H9 (cell line): ENCODE results near the gene STK32B. TPM values are rescaled to one million over a fixed set of nuclear protein-coding genes. Genes with fewer than 3 reads are reported as not detected.
"Not testable (repeated sequence)": the region's sequence is repeated elsewhere in the genome, so short reads cannot be mapped to it uniquely, and the experiment has no call there.

Experiments used
- DNase-seq: peaks from one replicate; pipeline ENCODE4 v3.0.0-alpha.2; 2017
- H2AFZ ChIP-seq: one replicate; pipeline ENCODE4 v1.6.1; 2013; ENCODE audit warnings: mild to moderate bottlenecking, low read length, control low read depth, moderate library complexity
- H2AK5ac ChIP-seq: 2 replicates; pipeline ENCODE4 v1.6.1; 2013; ENCODE audit warnings: low read length, control low read depth, mixed read lengths; ENCODE audit not compliant: insufficient read length
- H2BK120ac ChIP-seq: one replicate; pipeline ENCODE4 v1.6.1; 2013; ENCODE audit warnings: low read depth, mild to moderate bottlenecking, low read length, control low read depth, inconsistent platforms; ENCODE audit not compliant: poor library complexity, severe bottlenecking
- H2BK12ac ChIP-seq: 2 replicates; pipeline ENCODE4 v1.6.1; 2013; ENCODE audit warnings: low read length, control low read depth, mixed read lengths, low read depth; ENCODE audit not compliant: insufficient read length
- H2BK15ac ChIP-seq: 2 replicates; pipeline ENCODE4 v1.6.1; 2013; ENCODE audit warnings: low read depth, low read length, control low read depth
- H2BK20ac ChIP-seq: one replicate; pipeline ENCODE4 v1.6.1; 2013; ENCODE audit warnings: low read depth, mild to moderate bottlenecking, low read length, control low read depth, inconsistent platforms; ENCODE audit not compliant: poor library complexity, severe bottlenecking
- H2BK5ac ChIP-seq: 2 replicates; pipeline ENCODE4 v1.6.1; 2013; ENCODE audit warnings: low read length, control low read depth, mixed read lengths; ENCODE audit not compliant: insufficient read length
- H3K14ac ChIP-seq: 2 replicates; pipeline ENCODE4 v1.6.1; 2013; ENCODE audit warnings: low read length, control low read depth; ENCODE audit not compliant: insufficient read depth
- H3K18ac ChIP-seq: 2 replicates; pipeline ENCODE4 v1.6.1; 2013; ENCODE audit warnings: low read depth, mild to moderate bottlenecking, mixed read lengths, low read length, control low read depth; ENCODE audit not compliant: insufficient read length
- H3K23ac ChIP-seq: 2 replicates; pipeline ENCODE4 v1.6.1; 2013; ENCODE audit warnings: low read length, control low read depth, mixed read lengths, low read depth; ENCODE audit not compliant: insufficient read length
- H3K23me2 ChIP-seq: 2 replicates; pipeline ENCODE4 v1.6.1; 2013; ENCODE audit warnings: low read depth, mild to moderate bottlenecking, mixed read lengths, low read length, control low read depth; ENCODE audit not compliant: insufficient read length, poor library complexity, severe bottlenecking
- H3K27ac ChIP-seq: 2 replicates; pipeline ENCODE4 v1.5.1; 2013; ENCODE audit warnings: low read length, control low read depth, mixed read lengths, low read depth; ENCODE audit not compliant: insufficient read length
- H3K27me3 ChIP-seq: 2 replicates; pipeline ENCODE4 v1.6.1; 2013; ENCODE audit warnings: low read length, control low read depth, inconsistent platforms; ENCODE audit not compliant: insufficient read depth
- H3K4ac ChIP-seq: 2 replicates; pipeline ENCODE4 v1.6.1; 2013; ENCODE audit warnings: low read depth, mild to moderate bottlenecking, control low read depth, inconsistent platforms, low read length, moderate library complexity
- H3K4me1 ChIP-seq: 2 replicates; pipeline ENCODE4 v1.6.1; 2013; ENCODE audit warnings: low read length, control low read depth, inconsistent platforms; ENCODE audit not compliant: insufficient read depth
- H3K4me2 ChIP-seq: 2 replicates; pipeline ENCODE4 v1.6.1; 2013; ENCODE audit warnings: low read length, control low read depth, mixed read lengths; ENCODE audit not compliant: insufficient read length, insufficient read depth
- H3K56ac ChIP-seq: 2 replicates; pipeline ENCODE4 v1.6.1; 2013; ENCODE audit warnings: low read depth, mild to moderate bottlenecking, mixed read lengths, low read length, control low read depth; ENCODE audit not compliant: insufficient read length
- H3K79me1 ChIP-seq: 2 replicates; pipeline ENCODE4 v1.6.1; 2013; ENCODE audit warnings: low read depth, mild to moderate bottlenecking, moderate library complexity, low read length, control low read depth, inconsistent platforms; ENCODE audit not compliant: insufficient read depth, poor library complexity, severe bottlenecking
- H3K79me2 ChIP-seq: 2 replicates; pipeline ENCODE4 v1.6.1; 2013; ENCODE audit warnings: low read length, control low read depth, inconsistent platforms; ENCODE audit not compliant: insufficient read depth
- H3K9ac ChIP-seq: 2 replicates; pipeline ENCODE4 v1.6.1; 2013; ENCODE audit warnings: low read length, control low read depth, mixed read lengths; ENCODE audit not compliant: insufficient read length; ENCODE audit errors: extremely low read depth
- H3K9me3 ChIP-seq: one replicate; pipeline ENCODE4 v1.6.1; 2013; ENCODE audit warnings: low read depth, low read length, inconsistent platforms; ENCODE audit not compliant: control insufficient read depth
- H3T11ph ChIP-seq: one replicate; pipeline ENCODE4 v1.6.1; 2013; ENCODE audit warnings: mild to moderate bottlenecking, low read length, control low read depth, inconsistent platforms
- H4K20me1 ChIP-seq: one replicate; pipeline ENCODE4 v1.6.1; 2013; ENCODE audit not compliant: control insufficient read depth, insufficient read length, insufficient read depth
- H4K5ac ChIP-seq: 2 replicates; pipeline ENCODE4 v1.6.1; 2013; ENCODE audit warnings: low read depth, mild to moderate bottlenecking, mixed read lengths, low read length, control low read depth; ENCODE audit not compliant: insufficient read length
- H4K8ac ChIP-seq: replicated peaks from 2 replicates; pipeline ENCODE4 v1.6.1; 2013; ENCODE audit warnings: low read length, control low read depth, mixed read lengths, low read depth; ENCODE audit not compliant: insufficient read length
- H4K91ac ChIP-seq: 2 replicates; pipeline ENCODE4 v1.6.1; 2013; ENCODE audit warnings: low read depth, mild to moderate bottlenecking, moderate library complexity, mixed read lengths, low read length, control low read depth; ENCODE audit not compliant: insufficient read length
- H3K27ac Mint-ChIP-seq, 3 experiments: 2 replicates in 2 of 3; 3 replicates in 1 of 3; pipeline ENCODE4 v1.8.0; 2020 to 2021; ENCODE audit warnings: mixed read lengths in 3 of 3, mild to moderate bottlenecking in 1 of 3, moderate library complexity in 1 of 3
- H3K27me3 Mint-ChIP-seq: 2 replicates; pipeline ENCODE4 v1.8.0; 2021; ENCODE audit warnings: low read depth, mild to moderate bottlenecking, moderate library complexity, mixed read lengths
- H3K36me3 Mint-ChIP-seq, 3 experiments: 2 replicates in 2 of 3; 3 replicates in 1 of 3; pipeline ENCODE4 v1.8.0; 2020 to 2021; ENCODE audit warnings: low read depth in 3 of 3, mixed read lengths in 3 of 3; ENCODE audit not compliant: insufficient read depth in 1 of 3
- H3K4me1 Mint-ChIP-seq, 2 experiments: 2 replicates each; pipeline ENCODE4 v1.8.0; 2020; ENCODE audit warnings: mixed read lengths in 2 of 2
- H3K4me3 Mint-ChIP-seq, 2 experiments: 2 replicates in 1 of 2; 3 replicates in 1 of 2; pipeline ENCODE4 v1.8.0; 2020 to 2021; ENCODE audit warnings: mild to moderate bottlenecking in 2 of 2, mixed read lengths in 2 of 2, moderate library complexity in 1 of 2
- H3K9me3 Mint-ChIP-seq, 2 experiments: 2 replicates in 1 of 2; 3 replicates in 1 of 2; pipeline ENCODE4 v1.8.0; 2020; ENCODE audit warnings: mild to moderate bottlenecking in 2 of 2, mixed read lengths in 2 of 2, moderate library complexity in 1 of 2
- WGBS: extraction: QIAGEN DNeasy Blood & Tissue Kit; methylation state at CpG from one replicate; pipeline ENCODE4 v1.1.7; 2013; ENCODE audit warnings: missing lambda C conversion rate, low lambda C conversion rate, mixed read lengths; ENCODE audit not compliant: insufficient read length; ENCODE audit errors: extremely low coverage; 5-methylcytosine and 5-hydroxymethylcytosine counted together
- total RNA-seq: library from RNA; stranded (reverse); gene quantifications from 2 replicates; pipeline ENCODE4 v1.2.1, GENCODE V29; 2021
- TF ChIP-seq, protein P1 (sequence below): fragments of 200-600 bp; sonication (generic); conservative IDR thresholded peaks from 3 replicates; pipeline ENCODE4 v1.8.0; 2021; ENCODE audit warnings: antibody characterized with exemption, mild to moderate bottlenecking

Gene STK32B
- total RNA-seq, 1 experiment from 2014 or later: 1.0 TPM

DNA sequence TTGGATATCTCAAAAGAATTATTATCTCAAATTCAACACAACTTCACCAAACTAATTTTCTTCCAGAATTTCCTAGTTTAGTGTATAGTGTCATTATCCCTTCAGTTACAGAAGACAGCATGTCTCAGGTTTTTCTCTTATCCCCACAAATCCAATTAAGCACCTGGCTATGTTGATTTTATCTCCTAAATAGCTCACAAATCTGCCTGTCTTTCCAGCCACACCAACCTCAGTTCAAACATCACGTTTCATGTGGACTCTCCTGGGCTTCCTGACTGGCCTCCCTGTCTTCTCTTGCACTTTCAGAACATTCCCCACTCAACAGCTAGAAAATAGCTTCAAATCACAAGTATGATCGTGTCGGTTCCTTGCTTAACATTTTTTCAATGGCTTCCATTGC is 14.8 kb downstream of the STK32B start:
- Histone ChIP-seq H4K5ac (no peak overlapping the region), H3K23ac (no peak overlapping the region), H2BK12ac (no peak overlapping the region), H3K79me1 (no peaks in the 10 kb centered on the region), H3K27ac (no peak overlapping the region), H2BK20ac (no peak overlapping the region), H3K27me3 (no peaks in the 10 kb centered on the region), H2BK15ac (no peak overlapping the region), H4K8ac (no peak overlapping the region), H2AFZ (no peak overlapping the region), H3K79me2 (no peaks in the 10 kb centered on the region), H3K56ac (no peak overlapping the region), H3K4me1 (no peaks in the 10 kb centered on the region), H3K4me2 (no peak overlapping the region), H3K14ac (no peak overlapping the region), H2BK5ac (no peak overlapping the region), H3K9ac (no peak overlapping the region), H3T11ph (no peak overlapping the region), H3K9me3 (peaks cover 3% of the 10 kb centered on the region), H2AK5ac (no peak overlapping the region), H3K4ac (no peak overlapping the region), H3K23me2 (no peaks in the 10 kb centered on the region), H4K20me1 (no peaks in the 10 kb centered on the region), H2BK120ac (no peak overlapping the region), H4K91ac (no peak overlapping the region), H3K18ac (no peak overlapping the region)
- Mint-ChIP-seq H3K9me3 (peaks cover 19 to 21% of the 10 kb centered on the region in 2 experiments), H3K36me3 (peaks cover 0 to 12% (median 7%) of the 10 kb centered on the region in 3 experiments; a peak in 4 of 7 replicates), H3K27ac (no peak overlapping the region), H3K4me3 (no peak overlapping the region), H3K4me1 (peaks cover 0 to 9% of the 10 kb centered on the region in 2 experiments; a peak in 3 of 4 replicates), H3K27me3 (peaks cover 24% of the 10 kb centered on the region)
- no peak for DNase-seq
- TF ChIP-seq, protein P1, sequence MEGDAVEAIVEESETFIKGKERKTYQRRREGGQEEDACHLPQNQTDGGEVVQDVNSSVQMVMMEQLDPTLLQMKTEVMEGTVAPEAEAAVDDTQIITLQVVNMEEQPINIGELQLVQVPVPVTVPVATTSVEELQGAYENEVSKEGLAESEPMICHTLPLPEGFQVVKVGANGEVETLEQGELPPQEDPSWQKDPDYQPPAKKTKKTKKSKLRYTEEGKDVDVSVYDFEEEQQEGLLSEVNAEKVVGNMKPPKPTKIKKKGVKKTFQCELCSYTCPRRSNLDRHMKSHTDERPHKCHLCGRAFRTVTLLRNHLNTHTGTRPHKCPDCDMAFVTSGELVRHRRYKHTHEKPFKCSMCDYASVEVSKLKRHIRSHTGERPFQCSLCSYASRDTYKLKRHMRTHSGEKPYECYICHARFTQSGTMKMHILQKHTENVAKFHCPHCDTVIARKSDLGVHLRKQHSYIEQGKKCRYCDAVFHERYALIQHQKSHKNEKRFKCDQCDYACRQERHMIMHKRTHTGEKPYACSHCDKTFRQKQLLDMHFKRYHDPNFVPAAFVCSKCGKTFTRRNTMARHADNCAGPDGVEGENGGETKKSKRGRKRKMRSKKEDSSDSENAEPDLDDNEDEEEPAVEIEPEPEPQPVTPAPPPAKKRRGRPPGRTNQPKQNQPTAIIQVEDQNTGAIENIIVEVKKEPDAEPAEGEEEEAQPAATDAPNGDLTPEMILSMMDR: no peak
- no CpG with 5 or more reads among the region's 3 CpGs for WGBS

GRCh38 chr4:5066968-5067367 is 15.7 kb downstream of the STK32B start:
- H3K27ac ChIP-seq, H2BK120ac ChIP-seq, H4K8ac ChIP-seq, H3K9me3 ChIP-seq, H3K23me2 ChIP-seq, H3K79me1 ChIP-seq, H2BK20ac ChIP-seq, DNase-seq, H2AFZ ChIP-seq, H3K27ac Mint-ChIP-seq, H3K4me3 Mint-ChIP-seq, H2AK5ac ChIP-seq, H3K23ac ChIP-seq, H4K20me1 ChIP-seq, H3K56ac ChIP-seq, H2BK5ac ChIP-seq, H4K91ac ChIP-seq, H2BK12ac ChIP-seq, H2BK15ac ChIP-seq, H3K14ac ChIP-seq, H3T11ph ChIP-seq, H3K9ac ChIP-seq, H3K4ac ChIP-seq, H4K5ac ChIP-seq, H3K4me2 ChIP-seq, H3K4me1 ChIP-seq, H3K18ac ChIP-seq, H3K79me2 ChIP-seq, H3K27me3 ChIP-seq: not testable (repeated sequence)
- H3K9me3 Mint-ChIP-seq: peaks cover 19 to 21% of the 10 kb centered on the region in 2 experiments
- no CpG with 5 or more reads among the region's 3 CpGs for whole genome bisulfite sequencing
- H3K36me3 Mint-ChIP-seq: peaks cover 0 to 12% (median 7%) of the 10 kb centered on the region in 3 experiments; a peak in 4 of 7 replicates
- H3K4me1 Mint-ChIP-seq: peaks cover 5 to 17% of the 10 kb centered on the region in 2 experiments
- peaks cover 20% of the 10 kb centered on the region for H3K27me3 Mint-ChIP-seq
